IMR-90 (cell line): ENCODE measurements around the gene ZNF346. TPM values are rescaled to one million over a fixed set of nuclear protein-coding genes. Genes with fewer than 3 reads are reported as not detected.

ENCODE experiments used
- ATAC-seq: fragments of 200-7000 bp; cut with Tn5 transposase; 2 replicates; pipeline ENCODE4 v1.9.1; 2020; ENCODE audit warnings: low read depth, mild to moderate bottlenecking, moderate library complexity
- BruUV-seq: library from RNA; stranded (reverse); fragments of 400-500 nt; replicated peaks from 2 replicates; lab custom pipeline; 2021; lab: Mats Ljungman, UMichigan
- CTCF ChIA-PET: fragments of 300-600 bp; formaldehyde crosslinking; extraction: SDS; loops from one replicate; lab custom pipeline; 2021; ENCODE audit warnings: antibody characterized with exemption; lab: Yijun Ruan, JAX
- POLR2A ChIA-PET: fragments of 300-600 bp; sonication (Branson Sonifier 250); formaldehyde crosslinking; loops from one replicate; lab custom pipeline; 2022; ENCODE audit warnings: antibody characterized with exemption; ENCODE audit not compliant: unreplicated experiment; lab: Charles Lee
- DNase-seq: peaks from one replicate; pipeline ENCODE4 v3.0.0; 2013
- H2AFZ ChIP-seq: replicated peaks from 2 replicates; pipeline ENCODE3; 2013; ENCODE audit warnings: low read length, mild to moderate bottlenecking; ENCODE audit not compliant: poor library complexity
- H2AK5ac ChIP-seq: 2 replicates; pipeline ENCODE4 v1.6.1; 2013; ENCODE audit warnings: low read depth, low read length, inconsistent platforms
- H2AK9ac ChIP-seq: replicated peaks from 2 replicates; pipeline ENCODE3; 2013; ENCODE audit warnings: mild to moderate bottlenecking, low read depth, low read length, moderate library complexity; ENCODE audit not compliant: poor library complexity
- H2BK120ac ChIP-seq: 2 replicates; pipeline ENCODE4 v1.6.1; 2013; ENCODE audit warnings: low read depth, low read length, inconsistent platforms
- H2BK15ac ChIP-seq: 3 replicates; pipeline ENCODE4 v1.6.1; 2013; ENCODE audit warnings: low read depth, low read length, inconsistent platforms
- H2BK20ac ChIP-seq: 2 replicates; pipeline ENCODE4 v1.6.1; 2013; ENCODE audit warnings: low read depth, mild to moderate bottlenecking, inconsistent platforms, low read length, moderate library complexity
- H2BK5ac ChIP-seq: 2 replicates; pipeline ENCODE4 v1.6.1; 2013; ENCODE audit warnings: mild to moderate bottlenecking, low read depth, low read length, inconsistent platforms; ENCODE audit not compliant: poor library complexity, severe bottlenecking
- H3K14ac ChIP-seq: replicated peaks from 2 replicates; pipeline ENCODE4 v1.6.1; 2013; ENCODE audit warnings: low read depth, low read length, inconsistent platforms
- H3K18ac ChIP-seq: 2 replicates; pipeline ENCODE4 v1.6.1; 2013; ENCODE audit warnings: low read depth, low read length, control low read depth
- H3K23ac ChIP-seq: 2 replicates; pipeline ENCODE4 v1.6.1; 2013; ENCODE audit warnings: low read depth, low read length, inconsistent platforms
- H3K27ac ChIP-seq: 2 replicates; pipeline ENCODE4 v1.5.1; 2013; ENCODE audit warnings: mild to moderate bottlenecking, control low read depth, low read length; ENCODE audit not compliant: insufficient read depth
- H3K27me3 ChIP-seq: 2 replicates; pipeline ENCODE4 v1.6.1; 2013; ENCODE audit warnings: low read length; ENCODE audit not compliant: control insufficient read depth, insufficient read depth
- H3K36me3 ChIP-seq: 2 replicates; pipeline ENCODE4 v1.6.1; 2013; ENCODE audit warnings: low read length, mixed read lengths; ENCODE audit not compliant: control insufficient read depth, insufficient read depth
- H3K4ac ChIP-seq: 2 replicates; pipeline ENCODE4 v1.6.1; 2013; ENCODE audit warnings: low read depth, low read length, inconsistent platforms
- H3K4me1 ChIP-seq: 2 replicates; pipeline ENCODE4 v1.6.1; 2013; ENCODE audit warnings: low read length, mixed read lengths; ENCODE audit not compliant: control insufficient read depth, insufficient read depth
- H3K4me2 ChIP-seq: 2 replicates; pipeline ENCODE4 v1.6.1; 2013; ENCODE audit warnings: low read depth, mild to moderate bottlenecking, control low read depth, low read length, moderate library complexity
- H3K4me3 ChIP-seq: 2 replicates; pipeline ENCODE4 v1.5.1; 2013; ENCODE audit warnings: low read depth, mild to moderate bottlenecking, control low read depth, low read length, moderate library complexity; ENCODE audit not compliant: insufficient read depth
- H3K56ac ChIP-seq: 2 replicates; pipeline ENCODE4 v1.6.1; 2013; ENCODE audit warnings: low read length, inconsistent platforms; ENCODE audit not compliant: insufficient read depth; ENCODE audit errors: extremely low read depth
- H3K79me1 ChIP-seq, 2 experiments: 2 replicates each; pipeline ENCODE4 v1.6.1; 2013; ENCODE audit warnings: low read length in 2 of 2, inconsistent platforms in 1 of 2, low read depth in 1 of 2
- H3K9ac ChIP-seq: 2 replicates; pipeline ENCODE4 v1.6.1; 2013; ENCODE audit warnings: low read depth, low read length, control low read depth
- H3K9me1 ChIP-seq: 2 replicates; pipeline ENCODE4 v1.6.1; 2013; ENCODE audit warnings: low read length, inconsistent platforms; ENCODE audit not compliant: insufficient read depth
- H3K9me3 ChIP-seq: 2 replicates; pipeline ENCODE4 v1.6.1; 2013; ENCODE audit warnings: low read length; ENCODE audit not compliant: control insufficient read depth, insufficient read depth
- H4K20me1 ChIP-seq: 2 replicates; pipeline ENCODE4 v1.6.1; 2013; ENCODE audit warnings: low read length, inconsistent platforms; ENCODE audit not compliant: insufficient read depth
- H4K5ac ChIP-seq: 2 replicates; pipeline ENCODE4 v1.6.1; 2013; ENCODE audit warnings: mild to moderate bottlenecking, low read depth, low read length, control low read depth
- H4K8ac ChIP-seq, 2 experiments: 2 replicates each; pipeline ENCODE4 v1.6.1; 2013; ENCODE audit warnings: low read depth in 2 of 2, low read length in 2 of 2, control low read depth in 1 of 2, inconsistent platforms in 1 of 2
- H4K91ac ChIP-seq: 2 replicates; pipeline ENCODE4 v1.6.1; 2013; ENCODE audit warnings: low read depth, low read length, inconsistent platforms; ENCODE audit not compliant: insufficient read depth
- BHLHE40 ChIP-seq: fragments of 150-350 bp; IDR thresholded peaks from 2 replicates; pipeline ENCODE4 v1.6.1; 2016; ENCODE audit warnings: mild to moderate bottlenecking, low read depth, low read length
- CTCF ChIP-seq: conservative IDR thresholded peaks from 2 replicates; pipeline ENCODE4 v1.5.1; 2012; ENCODE audit warnings: mild to moderate bottlenecking, low read depth, low read length, improper control_type of control experiment
- ELK1 ChIP-seq: fragments of 150-350 bp; IDR thresholded peaks from 2 replicates; pipeline ENCODE4 v1.6.1; 2016; ENCODE audit warnings: low read depth, mild to moderate bottlenecking, low read length, moderate library complexity, borderline replicate concordance
- FOS ChIP-seq: fragments of 150-350 bp; IDR thresholded peaks from 2 replicates; pipeline ENCODE4 v1.6.1; 2016; ENCODE audit warnings: low read depth, low read length
- MAFK ChIP-seq: IDR thresholded peaks from 2 replicates; pipeline ENCODE4 v1.6.1; 2012; ENCODE audit warnings: low read depth, low read length, improper control_type of control experiment
- MAZ ChIP-seq: IDR thresholded peaks from 2 replicates; pipeline ENCODE4 v1.6.1; 2012; ENCODE audit warnings: low read depth, mild to moderate bottlenecking, low read length, improper control_type of control experiment, moderate library complexity, borderline replicate concordance
- MXI1 ChIP-seq: IDR thresholded peaks from 2 replicates; pipeline ENCODE4 v1.6.1; 2012; ENCODE audit warnings: low read depth, mild to moderate bottlenecking, low read length, moderate library complexity, borderline replicate concordance
- NFE2L2 ChIP-seq: fragments of 150-350 bp; IDR thresholded peaks from 2 replicates; pipeline ENCODE4 v1.6.1; 2016; ENCODE audit warnings: low read depth, mild to moderate bottlenecking, low read length
- RAD21 ChIP-seq: IDR thresholded peaks from 2 replicates; pipeline ENCODE4 v1.6.1; 2012; ENCODE audit warnings: low read length, improper control_type of control experiment
- RCOR1 ChIP-seq: IDR thresholded peaks from 2 replicates; pipeline ENCODE4 v1.6.1; 2012; ENCODE audit warnings: mild to moderate bottlenecking, low read length, improper control_type of control experiment; ENCODE audit not compliant: insufficient replicate concordance
- USF2 ChIP-seq: fragments of 150-350 bp; IDR thresholded peaks from 2 replicates; pipeline ENCODE4 v1.6.1; 2017; ENCODE audit warnings: mild to moderate bottlenecking, antibody characterized with exemption, low read length, low read depth
- WGBS, 2 experiments: methylation state at CpG; one replicate each; pipeline versions ENCODE4 v1.1.5 to v1.1.7; 2013; ENCODE audit warnings: missing lambda C conversion rate in 2 of 2; ENCODE audit not compliant: insufficient read length in 1 of 2; ENCODE audit errors: extremely low coverage in 2 of 2; 5-methylcytosine and 5-hydroxymethylcytosine counted together
- dilution Hi-C: fragments of 300-500 bp; cut with HindIII; formaldehyde crosslinking; loops from one replicate; pipeline ENCODE4 v1.14.3; 2018; ENCODE audit warnings: low sequenced_read_pairs; ENCODE audit not compliant: unreplicated experiment
- in situ Hi-C: fragments of 300-500 bp; cut with MboI; formaldehyde crosslinking; loops from 3 replicates; pipeline ENCODE4 v1.14.3; 2019; ENCODE audit warnings: low sequenced_read_pairs, inconsistent platforms, mixed read lengths
- intact Hi-C: fragments of 100-400 bp; cut with micrococcal nuclease; formaldehyde crosslinking; loops from 2 replicates; pipeline ENCODE4 v1.10.0; 2022
- polyA plus RNA-seq, 3 experiments: library from polyadenylated mRNA; depleted of rRNA; stranded (reverse); fragments of >200 nt; gene quantifications; 2 replicates each; pipeline ENCODE4 v1.2.3, GENCODE V29; 2012; ENCODE audit warnings: low replicate concordance in 1 of 3
- total RNA-seq: library from RNA; depleted of rRNA; stranded (reverse); fragments of >200 nt; gene quantifications from 2 replicates; pipeline ENCODE4 v1.2.3, GENCODE V29; 2012

The ZNF346 gene
- total and polyA plus RNA-seq, 2 of the 4 experiments (the other 2 are of a cell fraction) = 15.1 to 17.0 TPM

- WGBS, 2 experiments = 100% methylated on average over 1 of the region's 5 CpGs; no CpG with 5 or more reads in 1 of the 2 experiments
- no peak for TF ChIP-seq FOS
- TF ChIP-seq USF2 = no peak
- no peak for TF ChIP-seq ELK1
- no peak for TF ChIP-seq MAZ
- TF ChIP-seq RCOR1 = no peak
- no peak for TF ChIP-seq MAFK
- TF ChIP-seq CTCF = no peak
- TF ChIP-seq NFE2L2 = no peak
- no peak for TF ChIP-seq MXI1
- no peak for TF ChIP-seq RAD21
- TF ChIP-seq BHLHE40 = no peak
- peak overlapping the region; percentile 91 for H2AK9ac ChIP-seq
- peaks cover 16% of the 10 kb centered on the region for H3K4me1 ChIP-seq
- dilution Hi-C loops (no loop called here), in situ Hi-C loops (no loop called here), intact Hi-C loops (no loop called here)
- no peaks in the 10 kb centered on the region for H3K9me3 ChIP-seq
- no peaks in the 10 kb centered on the region for H3K27me3 ChIP-seq
- peak overlapping the region; percentile 82 for H2AFZ ChIP-seq
- H3K9ac ChIP-seq = no peak overlapping the region
- H3K18ac ChIP-seq = no peak overlapping the region; the same call in 1 of the 2 replicates
- ChIA-PET POLR2A (no interaction called here), CTCF (no interaction called here)
- peaks cover 9 to 10% of the 10 kb centered on the region in 2 experiments for H3K79me1 ChIP-seq
- H3K4me3 ChIP-seq = no peak overlapping the region
- peaks cover 5% of the 10 kb centered on the region for H3K36me3 ChIP-seq
- H3K27ac ChIP-seq = no peak overlapping the region
- DNase-seq (peak; percentile 53), ATAC-seq (0 out of 2 replicates have a peak, but pooled peaks have one; percentile 9)
- H3K14ac ChIP-seq = peak overlapping the region; percentile 35
- peak overlapping the region; percentile 34 for H4K91ac ChIP-seq
- peak overlapping the region in 1 of 2 experiments; percentile 59; a peak in 1 of 4 replicates for H4K8ac ChIP-seq
- H3K23ac ChIP-seq = no peak overlapping the region
- peak overlapping the region; percentile 63; the same call in 1 of the 2 replicates for H2BK20ac ChIP-seq
- H2BK5ac ChIP-seq = peak overlapping the region; percentile 27
- peak overlapping the region; percentile 20 for H2BK120ac ChIP-seq
- H2BK15ac ChIP-seq = peak overlapping the region; percentile 19; the same call in 1 of the 3 replicates
- H4K5ac ChIP-seq = peak overlapping the region; percentile 13; the same call in 1 of the 2 replicates
- H3K4ac ChIP-seq = peak overlapping the region; percentile 44; the same call in 1 of the 2 replicates
- BruUV-seq = no TSS peak
- peaks cover 24% of the 10 kb centered on the region for H3K9me1 ChIP-seq
- H4K20me1 ChIP-seq = no peaks in the 10 kb centered on the region
- H2AK5ac ChIP-seq = peak overlapping the region; percentile 18; the same call in 1 of the 2 replicates
- H3K56ac ChIP-seq = no peak overlapping the region
- H3K4me2 ChIP-seq = no peak overlapping the region
Measured at GRCh38 chr5:177130211-177131018, 107.9 kb downstream of the ZNF346 start.
